Hepatocyte (in vitro differentiated cells): ENCODE data around the gene MRPL45. TPM values are rescaled to one million over a fixed set of nuclear protein-coding genes. Genes with fewer than 3 reads are reported as not detected.
"Not testable (repeated sequence)": the region's sequence is repeated elsewhere in the genome, so short reads cannot be mapped to it uniquely, and the experiment has no call there.

Experiments
- DNase-seq: peaks from one replicate; pipeline ENCODE4 v3.0.0-alpha.2; 2016; ENCODE audit warnings: low spot score
- H2AFZ ChIP-seq: fragments of 200-600 bp; sonication (generic); 2 replicates; pipeline ENCODE4 v1.6.0; 2016; ENCODE audit warnings: antibody characterized with exemption, mild to moderate bottlenecking
- H3K27ac ChIP-seq: fragments of 200-600 bp; sonication (generic); 2 replicates; pipeline ENCODE4 v1.5.1; 2016; ENCODE audit warnings: mild to moderate bottlenecking
- H3K27me3 ChIP-seq: fragments of 200-600 bp; sonication (generic); 2 replicates; pipeline ENCODE4 v1.6.1; 2016
- H3K36me3 ChIP-seq: fragments of 200-600 bp; sonication (generic); replicated peaks from 2 replicates; pipeline ENCODE4 v1.5.1; 2016; ENCODE audit warnings: low read depth; ENCODE audit not compliant: insufficient read depth
- H3K4me1 ChIP-seq: fragments of 200-600 bp; sonication (generic); 2 replicates; pipeline ENCODE4 v1.5.1; 2016; ENCODE audit warnings: mild to moderate bottlenecking, moderate library complexity; ENCODE audit not compliant: insufficient read depth
- H3K4me2 ChIP-seq: fragments of 200-600 bp; sonication (generic); 2 replicates; pipeline ENCODE4 v1.6.0; 2016
- H3K4me3 ChIP-seq: fragments of 200-600 bp; sonication (generic); 2 replicates; pipeline ENCODE4 v1.5.1; 2016; ENCODE audit warnings: mild to moderate bottlenecking
- H3K79me2 ChIP-seq: fragments of 200-600 bp; sonication (generic); 2 replicates; pipeline ENCODE4 v1.6.0; 2017; ENCODE audit warnings: mild to moderate bottlenecking
- H3K9me2 ChIP-seq: fragments of 200-600 bp; sonication (generic); replicated peaks from 2 replicates; pipeline ENCODE4 v1.6.0; 2017; ENCODE audit warnings: mild to moderate bottlenecking; ENCODE audit not compliant: insufficient read depth
- H3K9me3 ChIP-seq: fragments of 200-600 bp; sonication (generic); 2 replicates; pipeline ENCODE4 v1.5.1; 2016; ENCODE audit warnings: low read depth, mild to moderate bottlenecking
- H4K20me1 ChIP-seq: fragments of 200-600 bp; sonication (generic); 2 replicates; pipeline ENCODE4 v1.6.0; 2016; ENCODE audit warnings: mild to moderate bottlenecking; ENCODE audit not compliant: insufficient read depth, poor library complexity, severe bottlenecking
- CTCF ChIP-seq: fragments of 200-600 bp; sonication (generic); IDR thresholded peaks from 2 replicates; pipeline ENCODE4 v1.5.1; 2016; ENCODE audit warnings: antibody characterized with exemption, mild to moderate bottlenecking; ENCODE audit not compliant: poor library complexity
- WGBS: methylation state at CpG from one replicate; pipeline ENCODE4 v1.1.6; 2016; ENCODE audit warnings: low lambda C conversion rate; ENCODE audit errors: missing lambda C conversion rate; 5-methylcytosine and 5-hydroxymethylcytosine counted together
- polyA plus RNA-seq: library from polyadenylated mRNA; unstranded; fragments of >200 nt; fragmentation: Nextera tagmentation; extraction: Ambion mirVana; gene quantifications from 2 replicates; pipeline ENCODE4 v1.2.1, GENCODE V29; 2016
- total RNA-seq: library from RNA; depleted of rRNA; stranded (reverse); fragments of >200 nt; gene quantifications from 2 replicates; pipeline ENCODE4 v1.2.3, GENCODE V29; 2014

MRPL45 gene
- total and polyA plus RNA-seq, 2 experiments from 2014 or later, result 29.4 to 44.9 TPM

- Histone ChIP-seq H3K4me1 (peaks cover 13% of the 10 kb centered on the region), H3K27ac (peak overlapping the region; percentile 80)
- DNase-seq, H4K20me1 ChIP-seq, H3K4me2 ChIP-seq, H3K9me2 ChIP-seq, H3K27me3 ChIP-seq, H3K4me3 ChIP-seq, H3K9me3 ChIP-seq, H3K36me3 ChIP-seq, H2AFZ ChIP-seq, H3K79me2 ChIP-seq: not testable (repeated sequence)
Measured at GRCh38 chr17:38285994-38286393, 11.0 kb upstream of the MRPL45 start.

DNA sequence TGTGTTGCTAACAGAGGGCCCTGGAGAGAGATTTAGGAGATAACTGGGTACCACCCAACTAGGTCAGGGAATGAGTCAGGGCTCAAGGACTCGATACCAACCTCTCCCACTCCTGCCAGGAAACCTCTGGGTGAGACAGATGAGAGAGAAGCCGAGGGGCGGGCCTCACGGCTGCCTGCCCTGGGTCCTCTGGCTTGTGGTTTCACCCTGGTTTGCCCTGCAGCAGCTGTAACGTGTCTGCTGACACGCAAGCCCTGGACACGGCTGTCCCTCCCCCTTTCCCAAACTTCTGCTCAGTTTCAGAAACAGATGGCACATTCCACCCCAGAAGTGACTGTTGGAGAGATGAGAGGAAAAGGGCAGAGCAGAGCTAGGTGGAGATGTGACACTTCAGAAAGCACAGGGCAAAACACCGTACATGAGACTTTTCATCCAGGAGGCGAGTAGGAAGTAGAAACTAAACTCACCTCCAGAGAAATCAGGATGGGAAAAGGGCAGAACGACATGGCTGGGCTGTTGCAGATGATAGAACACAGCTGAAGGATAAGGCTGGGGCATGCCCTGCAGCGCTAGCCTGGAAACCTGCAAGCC lies 10.4 kb upstream of the MRPL45 start:
- H3K36me3 ChIP-seq, H4K20me1 ChIP-seq, H3K4me3 ChIP-seq, H3K79me2 ChIP-seq, H3K9me2 ChIP-seq, H3K27me3 ChIP-seq, H3K9me3 ChIP-seq: not testable (repeated sequence)
- H2AFZ ChIP-seq, result peak overlapping the region; percentile 47
- DNase-seq, result peak; percentile 58
- WGBS, result 29% methylated on average over 10 of the region's 11 CpGs
- peak overlapping the region; percentile 63 for H3K4me2 ChIP-seq
- peaks cover 13% of the 10 kb centered on the region for H3K4me1 ChIP-seq
- H3K27ac ChIP-seq, result peak overlapping the region; percentile 80

DNA sequence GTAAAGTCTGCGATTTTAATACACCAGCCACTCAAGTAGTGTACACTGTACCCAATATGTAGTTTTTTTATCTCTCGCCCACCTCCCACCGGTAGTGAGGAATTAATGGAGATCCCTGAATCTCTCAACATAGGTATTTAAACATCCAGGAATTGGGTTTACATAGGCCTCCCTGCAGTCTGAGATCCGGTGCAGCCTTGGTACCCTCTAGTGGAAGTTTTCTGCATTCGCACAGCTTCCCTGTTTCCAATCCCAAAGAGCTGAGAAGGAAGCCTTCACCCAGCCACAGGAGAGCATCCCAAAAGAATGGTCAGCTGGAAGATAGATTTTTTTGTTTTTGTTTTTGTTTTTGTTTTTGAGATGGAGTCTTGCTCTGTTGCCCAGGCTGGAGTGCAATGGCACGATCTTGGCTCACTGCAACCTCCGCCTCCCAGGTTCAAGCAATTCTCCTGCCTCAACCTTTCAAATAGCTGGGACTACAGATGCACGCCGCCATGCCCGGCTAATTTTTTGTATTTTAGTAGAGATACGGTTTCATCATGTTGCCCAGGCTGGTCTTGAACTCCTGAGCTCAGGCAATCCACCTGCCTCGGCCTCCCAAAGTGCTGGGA lies 8.6 kb upstream of the MRPL45 start:
- not testable (repeated sequence) for H3K27ac ChIP-seq, H3K36me3 ChIP-seq, H4K20me1 ChIP-seq, H3K79me2 ChIP-seq, H3K27me3 ChIP-seq, H2AFZ ChIP-seq, H3K4me3 ChIP-seq, H3K9me3 ChIP-seq, H3K4me2 ChIP-seq, H3K9me2 ChIP-seq
- peaks cover 13% of the 10 kb centered on the region for H3K4me1 ChIP-seq
- peak; percentile 24 for DNase-seq
- 63% methylated on average over 12 of the region's 12 CpGs for WGBS
- TF ChIP-seq CTCF, result peak; percentile 39

DNA sequence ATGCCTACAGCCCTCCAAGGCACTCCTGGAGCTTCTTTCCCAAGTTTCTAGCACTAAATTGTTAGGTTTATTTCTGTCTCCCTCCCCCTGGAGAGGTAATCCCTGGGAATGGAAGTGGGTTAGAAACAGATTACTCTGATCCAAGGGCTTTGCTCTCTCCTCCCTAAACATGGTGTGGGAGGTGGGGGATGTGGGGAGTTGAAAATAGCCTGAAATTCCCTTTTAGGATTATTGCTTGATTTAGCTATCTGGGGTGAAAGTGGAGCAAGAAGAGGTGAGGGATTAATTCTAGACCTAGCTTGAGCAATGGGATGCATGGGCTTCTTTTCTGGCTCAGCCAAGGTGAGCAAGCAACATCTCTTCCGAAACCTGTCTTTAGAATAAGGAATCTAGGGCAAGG lies 7.2 kb upstream of the MRPL45 start:
- peaks cover 13% of the 10 kb centered on the region for H3K4me1 ChIP-seq
- H3K79me2 ChIP-seq, H3K4me3 ChIP-seq, H4K20me1 ChIP-seq, H3K27me3 ChIP-seq, H3K4me2 ChIP-seq, H3K36me3 ChIP-seq, DNase-seq, H3K27ac ChIP-seq, H2AFZ ChIP-seq, H3K9me2 ChIP-seq, H3K9me3 ChIP-seq: not testable (repeated sequence)
- 83% methylated on average over 1 of the region's 1 CpG for WGBS

DNA sequence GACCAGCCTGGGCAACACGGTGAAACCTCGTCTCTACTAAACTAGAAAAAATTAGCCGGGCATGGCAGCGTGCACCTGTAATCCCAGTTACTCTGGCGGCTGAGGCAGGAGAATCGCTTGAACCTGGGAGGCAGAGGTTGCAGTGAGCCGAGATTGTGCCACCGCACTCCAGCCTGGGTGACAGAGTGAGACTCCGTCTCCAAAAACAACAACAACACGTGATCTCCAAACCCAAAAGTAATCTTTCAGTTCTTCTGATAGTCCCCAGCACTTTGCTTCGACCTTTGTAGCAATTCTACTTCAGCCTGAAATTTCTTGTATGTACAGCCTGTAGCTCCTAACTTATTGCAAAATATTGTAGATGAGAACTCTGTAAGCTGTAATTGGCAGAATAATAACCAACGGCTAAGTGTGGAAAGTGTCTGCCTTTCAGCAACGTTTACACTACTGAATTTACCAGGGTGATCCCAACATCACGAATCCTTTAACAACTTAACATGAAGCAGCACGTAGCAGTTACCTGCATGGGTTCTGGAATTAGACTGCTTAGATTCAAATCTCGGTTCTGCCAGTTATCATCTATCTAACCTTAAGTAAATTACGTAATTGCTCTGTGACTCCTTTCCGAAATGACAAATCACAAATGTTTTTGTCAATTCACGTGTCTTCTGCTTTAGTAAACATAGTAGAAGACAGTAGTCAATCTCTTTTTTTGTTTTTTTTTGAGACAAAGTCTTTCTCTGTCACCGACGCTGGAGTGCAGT lies 1.2 kb upstream of the MRPL45 start:
- not testable (repeated sequence) for H3K9me2 ChIP-seq, H3K4me1 ChIP-seq, H3K9me3 ChIP-seq, H3K27ac ChIP-seq, H3K36me3 ChIP-seq, H3K4me3 ChIP-seq, H3K27me3 ChIP-seq, H2AFZ ChIP-seq, H3K79me2 ChIP-seq, H3K4me2 ChIP-seq, DNase-seq, H4K20me1 ChIP-seq
- WGBS, result 90% methylated on average over 19 of the region's 21 CpGs
